ENCODE measurements around the gene ZNF536.

DNA sequence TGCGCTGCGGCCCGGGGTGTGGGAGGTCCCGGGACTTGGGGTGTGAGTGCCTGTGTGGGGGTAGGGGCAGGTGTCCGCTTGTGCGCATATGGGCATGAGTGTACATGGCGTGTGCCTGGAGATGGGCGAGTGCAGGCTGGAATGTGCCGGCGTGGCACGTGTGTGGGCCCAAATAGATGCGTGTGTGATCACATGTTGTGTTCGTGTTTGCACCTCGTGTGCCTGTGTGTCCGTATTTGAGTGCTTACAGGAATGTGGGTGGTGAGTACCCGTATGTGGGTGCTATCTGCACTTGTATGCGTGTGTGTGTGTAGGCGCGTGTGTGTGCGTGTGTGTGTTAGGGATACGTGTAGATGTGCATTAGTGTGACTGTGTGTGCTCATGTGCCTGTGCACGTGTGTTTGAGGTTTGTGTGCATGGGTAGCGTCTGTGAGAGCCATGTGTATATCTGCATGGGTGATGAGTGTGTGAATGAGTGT is 3.4 kb downstream of the ZNF536 start:
- TF ChIP-seq, protein P1, sequence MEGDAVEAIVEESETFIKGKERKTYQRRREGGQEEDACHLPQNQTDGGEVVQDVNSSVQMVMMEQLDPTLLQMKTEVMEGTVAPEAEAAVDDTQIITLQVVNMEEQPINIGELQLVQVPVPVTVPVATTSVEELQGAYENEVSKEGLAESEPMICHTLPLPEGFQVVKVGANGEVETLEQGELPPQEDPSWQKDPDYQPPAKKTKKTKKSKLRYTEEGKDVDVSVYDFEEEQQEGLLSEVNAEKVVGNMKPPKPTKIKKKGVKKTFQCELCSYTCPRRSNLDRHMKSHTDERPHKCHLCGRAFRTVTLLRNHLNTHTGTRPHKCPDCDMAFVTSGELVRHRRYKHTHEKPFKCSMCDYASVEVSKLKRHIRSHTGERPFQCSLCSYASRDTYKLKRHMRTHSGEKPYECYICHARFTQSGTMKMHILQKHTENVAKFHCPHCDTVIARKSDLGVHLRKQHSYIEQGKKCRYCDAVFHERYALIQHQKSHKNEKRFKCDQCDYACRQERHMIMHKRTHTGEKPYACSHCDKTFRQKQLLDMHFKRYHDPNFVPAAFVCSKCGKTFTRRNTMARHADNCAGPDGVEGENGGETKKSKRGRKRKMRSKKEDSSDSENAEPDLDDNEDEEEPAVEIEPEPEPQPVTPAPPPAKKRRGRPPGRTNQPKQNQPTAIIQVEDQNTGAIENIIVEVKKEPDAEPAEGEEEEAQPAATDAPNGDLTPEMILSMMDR (IDR thresholded peaks at IDR 0.05): no peak
- no peak for TF ChIP-seq POLR2A (IDR thresholded peaks at IDR 0.05)
